HL-60 (cell line): ENCODE data around the gene GBP7.

Experiments used
- GABPA ChIP-seq: IDR thresholded peaks from 2 replicates; pipeline ENCODE4 v1.6.1; 2012; ENCODE audit warnings: low read depth
- POLR2AphosphoS5 ChIP-seq: IDR thresholded peaks from 2 replicates; pipeline ENCODE4 v1.6.1; 2012; ENCODE audit warnings: low read depth
- SPI1 ChIP-seq: IDR thresholded peaks from 2 replicates; pipeline ENCODE4 v1.6.1; 2012; ENCODE audit warnings: low read depth, mild to moderate bottlenecking, borderline replicate concordance
- TF ChIP-seq, protein P1 (sequence below): IDR thresholded peaks from one replicate; pipeline ENCODE4 v1.5.1; 2011; ENCODE audit warnings: low read length, control low read depth, inconsistent platforms; ENCODE audit not compliant: insufficient read depth
- TF ChIP-seq, protein P2 (sequence below): IDR thresholded peaks from 2 replicates; pipeline ENCODE4 v1.6.1; 2012; ENCODE audit warnings: low read depth; ENCODE audit not compliant: insufficient replicate concordance

DNA sequence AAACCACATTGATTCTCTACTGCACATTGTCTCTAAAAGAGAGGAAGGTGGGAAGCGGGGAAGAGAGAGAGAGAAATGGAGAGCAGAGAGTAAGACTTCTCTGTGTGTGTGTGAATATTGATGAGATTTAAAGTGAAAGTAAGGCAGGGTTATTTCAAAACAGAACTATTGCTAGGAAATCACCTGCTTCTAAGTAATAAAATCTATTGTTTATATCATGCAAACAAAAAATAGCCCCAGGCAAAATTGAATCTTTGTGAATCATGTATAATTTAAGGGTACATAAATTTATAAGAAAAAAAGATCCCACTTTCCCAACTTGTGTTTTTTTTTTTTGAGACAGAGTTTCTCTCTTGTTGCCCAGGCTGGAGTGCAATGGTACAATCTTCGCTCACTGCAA lies 1.2 kb upstream of the GBP7 start:
- TF ChIP-seq, protein P1, sequence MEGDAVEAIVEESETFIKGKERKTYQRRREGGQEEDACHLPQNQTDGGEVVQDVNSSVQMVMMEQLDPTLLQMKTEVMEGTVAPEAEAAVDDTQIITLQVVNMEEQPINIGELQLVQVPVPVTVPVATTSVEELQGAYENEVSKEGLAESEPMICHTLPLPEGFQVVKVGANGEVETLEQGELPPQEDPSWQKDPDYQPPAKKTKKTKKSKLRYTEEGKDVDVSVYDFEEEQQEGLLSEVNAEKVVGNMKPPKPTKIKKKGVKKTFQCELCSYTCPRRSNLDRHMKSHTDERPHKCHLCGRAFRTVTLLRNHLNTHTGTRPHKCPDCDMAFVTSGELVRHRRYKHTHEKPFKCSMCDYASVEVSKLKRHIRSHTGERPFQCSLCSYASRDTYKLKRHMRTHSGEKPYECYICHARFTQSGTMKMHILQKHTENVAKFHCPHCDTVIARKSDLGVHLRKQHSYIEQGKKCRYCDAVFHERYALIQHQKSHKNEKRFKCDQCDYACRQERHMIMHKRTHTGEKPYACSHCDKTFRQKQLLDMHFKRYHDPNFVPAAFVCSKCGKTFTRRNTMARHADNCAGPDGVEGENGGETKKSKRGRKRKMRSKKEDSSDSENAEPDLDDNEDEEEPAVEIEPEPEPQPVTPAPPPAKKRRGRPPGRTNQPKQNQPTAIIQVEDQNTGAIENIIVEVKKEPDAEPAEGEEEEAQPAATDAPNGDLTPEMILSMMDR, result no peak
- TF ChIP-seq, protein P2, sequence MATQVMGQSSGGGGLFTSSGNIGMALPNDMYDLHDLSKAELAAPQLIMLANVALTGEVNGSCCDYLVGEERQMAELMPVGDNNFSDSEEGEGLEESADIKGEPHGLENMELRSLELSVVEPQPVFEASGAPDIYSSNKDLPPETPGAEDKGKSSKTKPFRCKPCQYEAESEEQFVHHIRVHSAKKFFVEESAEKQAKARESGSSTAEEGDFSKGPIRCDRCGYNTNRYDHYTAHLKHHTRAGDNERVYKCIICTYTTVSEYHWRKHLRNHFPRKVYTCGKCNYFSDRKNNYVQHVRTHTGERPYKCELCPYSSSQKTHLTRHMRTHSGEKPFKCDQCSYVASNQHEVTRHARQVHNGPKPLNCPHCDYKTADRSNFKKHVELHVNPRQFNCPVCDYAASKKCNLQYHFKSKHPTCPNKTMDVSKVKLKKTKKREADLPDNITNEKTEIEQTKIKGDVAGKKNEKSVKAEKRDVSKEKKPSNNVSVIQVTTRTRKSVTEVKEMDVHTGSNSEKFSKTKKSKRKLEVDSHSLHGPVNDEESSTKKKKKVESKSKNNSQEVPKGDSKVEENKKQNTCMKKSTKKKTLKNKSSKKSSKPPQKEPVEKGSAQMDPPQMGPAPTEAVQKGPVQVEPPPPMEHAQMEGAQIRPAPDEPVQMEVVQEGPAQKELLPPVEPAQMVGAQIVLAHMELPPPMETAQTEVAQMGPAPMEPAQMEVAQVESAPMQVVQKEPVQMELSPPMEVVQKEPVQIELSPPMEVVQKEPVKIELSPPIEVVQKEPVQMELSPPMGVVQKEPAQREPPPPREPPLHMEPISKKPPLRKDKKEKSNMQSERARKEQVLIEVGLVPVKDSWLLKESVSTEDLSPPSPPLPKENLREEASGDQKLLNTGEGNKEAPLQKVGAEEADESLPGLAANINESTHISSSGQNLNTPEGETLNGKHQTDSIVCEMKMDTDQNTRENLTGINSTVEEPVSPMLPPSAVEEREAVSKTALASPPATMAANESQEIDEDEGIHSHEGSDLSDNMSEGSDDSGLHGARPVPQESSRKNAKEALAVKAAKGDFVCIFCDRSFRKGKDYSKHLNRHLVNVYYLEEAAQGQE, result no peak
- TF ChIP-seq GABPA, result no peak
- no peak for TF ChIP-seq POLR2AphosphoS5
- no peak for TF ChIP-seq SPI1
